Amygdala (tissue), 56 donors: Measurements from ENCODE around the gene FILIP1.

Experiments
- DNase-seq, 56 donors: peaks; one replicate each; lab custom pipeline; 2025; lab: John Stamatoyannopoulos, UW

The FILIP1 gene

GRCh38 chr6:75493400-75494064 is at the start of gene FILIP1:
TSS of gene FILIP1 (minus strand) at chr6:75493800. CDS start at chr6:75414972, 78,828 bp downstream.
- DNase-seq = peak in 12 of 56 donors; percentile 0 to 27 (median 5)

DNA sequence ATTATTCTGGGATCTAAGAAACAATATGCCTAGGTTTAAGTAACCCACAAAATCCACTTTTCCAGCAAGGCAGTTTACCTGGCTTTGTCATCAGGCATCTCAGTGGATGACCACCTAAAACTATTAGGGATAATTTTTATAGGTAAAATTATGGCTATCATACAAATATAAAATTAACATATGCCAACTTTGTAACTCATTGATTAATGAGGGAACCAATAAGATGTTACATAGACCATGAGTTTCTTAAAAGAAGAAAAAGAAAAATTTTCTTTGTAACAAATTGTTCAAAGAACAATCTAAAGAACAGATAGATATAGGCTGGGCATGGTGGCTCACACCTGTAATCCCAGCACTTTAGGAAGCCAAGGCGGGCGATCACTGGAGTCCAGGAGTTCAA is 49.7 kb upstream of the FILIP1 start:
- no peak for DNase-seq

GRCh38 chr6:75539136-75539535 is 45.5 kb upstream of the FILIP1 start:
- no peak for DNase-seq

DNA sequence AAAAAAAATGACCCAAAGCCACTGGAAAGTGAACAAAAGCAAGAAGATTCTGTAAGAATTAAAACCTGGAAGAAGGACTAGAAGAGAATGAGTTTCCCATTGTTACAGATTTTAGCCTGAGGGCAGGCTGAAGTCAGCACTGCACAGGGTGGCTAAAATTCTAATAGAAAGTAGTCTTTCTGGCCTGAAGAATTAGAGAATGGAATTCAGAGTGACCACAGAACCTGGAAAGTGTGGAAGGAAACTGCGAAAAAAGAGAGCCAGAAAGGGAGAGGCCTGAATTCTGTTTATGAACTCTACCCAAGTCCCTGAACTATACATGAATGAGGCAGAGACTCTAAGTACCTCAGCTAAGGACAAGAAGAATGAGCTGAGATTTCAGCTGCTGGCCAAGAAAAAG is 38.9 kb upstream of the FILIP1 start:
- DNase-seq = no peak

GRCh38 chr6:75531174-75531573 is 37.6 kb upstream of the FILIP1 start:
- DNase-seq = no peak

GRCh38 chr6:75530696-75531095 is 37.1 kb upstream of the FILIP1 start:
- DNase-seq = no peak

- no peak for DNase-seq
Observed at GRCh38 chr6:75528423-75528822, 34.8 kb upstream of the FILIP1 start.

GRCh38 chr6:75526502-75527127 is 33.0 kb upstream of the FILIP1 start:
- peak in 30 of 56 donors; percentile 0 to 80 (median 18) for DNase-seq

- DNase-seq = no peak
Observed at GRCh38 chr6:75525682-75526081, 32.1 kb upstream of the FILIP1 start.

GRCh38 chr6:75524322-75524972 is 30.8 kb upstream of the FILIP1 start:
- no peak for DNase-seq

DNA sequence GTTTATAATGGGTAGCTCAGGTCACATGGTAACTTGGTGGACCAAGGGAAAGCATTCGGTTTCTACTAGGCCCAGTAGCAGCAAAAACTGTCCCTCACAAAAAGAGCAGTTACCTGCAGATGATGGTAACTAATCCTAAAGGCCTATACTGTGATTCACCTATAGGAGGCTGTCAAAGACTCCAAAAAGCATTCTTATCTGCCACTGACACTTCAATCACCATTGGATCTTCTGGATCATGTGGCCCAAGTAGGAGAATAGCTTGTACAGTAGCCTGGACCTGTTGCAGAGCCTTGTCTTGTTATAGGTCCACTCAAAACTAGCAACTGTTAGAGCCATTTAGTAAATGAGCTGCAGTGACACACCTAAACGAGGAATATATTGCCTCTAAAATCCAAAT is 23.2 kb upstream of the FILIP1 start:
- DNase-seq = no peak

GRCh38 chr6:75512591-75512990 is 19.0 kb upstream of the FILIP1 start:
- DNase-seq = no peak

- no peak for DNase-seq
Observed at GRCh38 chr6:75505424-75505823, 11.8 kb upstream of the FILIP1 start.

- DNase-seq = no peak
Observed at GRCh38 chr6:75504465-75505222, 11.0 kb upstream of the FILIP1 start.

GRCh38 chr6:75503291-75503690 is 9.7 kb upstream of the FILIP1 start:
- DNase-seq = no peak

- DNase-seq = no peak
Observed at GRCh38 chr6:75502884-75503283, 9.3 kb upstream of the FILIP1 start.

DNA sequence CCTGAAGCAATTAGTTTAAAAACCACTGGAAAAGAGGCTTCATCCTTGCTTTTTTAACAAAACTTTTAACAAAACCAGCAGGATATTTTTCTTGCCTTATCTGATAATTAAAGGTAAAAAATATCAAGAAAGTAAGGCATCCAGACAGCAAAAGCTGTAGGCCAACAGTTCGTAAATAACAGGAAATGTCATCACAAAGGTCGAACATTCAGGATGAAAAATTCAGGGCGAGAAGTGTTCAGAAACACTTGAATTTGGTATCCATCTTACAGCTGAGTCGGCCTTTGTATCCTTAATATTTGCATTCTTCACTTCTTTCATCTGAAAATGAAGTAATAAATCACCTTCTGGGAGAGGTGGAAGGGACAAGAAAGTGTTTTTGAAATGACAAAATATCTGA is 8.2 kb upstream of the FILIP1 start:
- DNase-seq = no peak

GRCh38 chr6:75499640-75500039 is 6.0 kb upstream of the FILIP1 start:
- DNase-seq = no peak

- DNase-seq = no peak
Observed at GRCh38 chr6:75498862-75499261, 5.3 kb upstream of the FILIP1 start.

DNA sequence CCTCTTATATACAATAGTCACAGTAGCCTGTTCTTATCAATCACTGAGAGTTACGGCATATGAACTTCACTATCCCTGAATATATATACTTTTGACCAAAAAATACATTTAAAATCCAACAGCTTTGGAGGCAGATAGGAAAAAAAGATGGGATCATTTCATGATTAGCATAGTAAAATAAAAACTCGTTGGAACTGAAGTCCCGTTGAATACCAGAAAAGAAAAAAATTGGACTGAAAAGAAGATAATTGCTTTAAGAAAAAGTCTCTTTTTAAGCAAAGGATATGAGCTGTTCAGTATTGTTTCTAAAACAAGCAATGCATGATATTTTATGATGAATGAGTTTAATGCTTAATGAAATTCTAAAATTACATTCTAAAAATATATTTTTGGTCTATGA is 4.4 kb upstream of the FILIP1 start:
- no peak for DNase-seq

GRCh38 chr6:75495011-75495410 is 1.4 kb upstream of the FILIP1 start:
- no peak for DNase-seq
